Left ventricle myocardium superior (tissue), 1 donor: ENCODE results near the gene PCSK6. TPM values are rescaled to one million over a fixed set of nuclear protein-coding genes. Genes with fewer than 3 reads are reported as not detected.
"Not testable (repeated sequence)": the region's sequence is repeated elsewhere in the genome, so short reads cannot be mapped to it uniquely, and the experiment has no call there.

Source experiments
- ATAC-seq: fragments of 200-7000 bp; cut with Tn5 transposase; one replicate; pipeline ENCODE4 v1.9.1; 2020; ENCODE audit warnings: mild to moderate bottlenecking, moderate library complexity
- DNase-seq: peaks from one replicate; pipeline ENCODE4 v3.0.0-alpha.2; 2020
- intact Hi-C: fragments of 100-400 bp; cut with micrococcal nuclease; formaldehyde crosslinking; loops from one replicate; pipeline ENCODE4 v1.11.0; 2022
- total RNA-seq: library from RNA; stranded (reverse); fragmentation: NEBNext Ultra II Directional; extraction: Animal tissue kit (Norgen Biotek cat#: 25700); gene quantifications from one replicate; pipeline ENCODE4 v1.2.1, GENCODE V29; 2021
- donor health status: DM: no; HTN: yes; CAD: no; lungs with severe emphysema.

The PCSK6 gene
- total RNA-seq, 1 donor from 2014 or later = 31.9 TPM

DNA sequence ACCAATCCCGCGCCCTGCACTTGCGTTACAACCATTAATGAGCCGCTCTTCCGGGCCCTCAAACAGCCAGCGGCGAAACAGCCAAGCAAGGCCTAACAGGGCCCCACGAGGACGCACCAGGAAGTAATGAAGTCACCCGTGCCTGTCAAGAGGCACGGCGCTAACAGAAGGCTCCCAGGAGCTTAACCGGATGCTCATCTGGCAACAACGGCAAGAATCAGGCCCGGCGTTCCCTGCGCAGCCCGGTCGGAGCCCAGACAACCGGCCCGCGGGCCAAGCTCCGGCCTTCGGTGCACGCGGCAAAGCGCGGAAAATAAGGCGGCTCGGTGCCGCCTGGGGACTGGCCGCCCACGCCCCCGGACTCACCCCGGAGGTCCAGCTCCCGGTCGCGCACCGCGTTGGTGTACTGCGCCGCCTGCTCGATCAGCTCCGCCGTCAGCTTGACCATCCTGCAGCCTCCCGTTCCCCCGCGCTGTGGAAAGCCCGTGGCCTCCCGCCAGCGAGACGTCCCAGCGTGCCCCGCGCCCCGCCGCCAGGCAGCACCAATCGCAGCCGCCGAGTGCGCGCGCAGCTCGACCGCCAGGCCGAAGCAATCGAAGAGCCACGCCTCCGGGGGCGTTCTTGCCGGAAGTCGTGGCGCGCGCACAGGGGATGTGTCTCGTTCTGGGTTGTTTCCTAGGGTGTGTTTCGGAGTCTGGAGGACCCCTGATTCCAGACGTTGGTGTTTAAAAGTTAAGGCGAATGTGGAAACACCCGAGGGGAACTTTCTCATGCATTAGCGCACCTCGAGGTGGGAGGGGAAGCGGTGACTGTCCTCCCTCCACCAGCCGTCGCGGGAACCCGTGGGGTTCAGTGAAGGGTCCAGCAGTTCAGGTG is 194.5 kb downstream of the PCSK6 start, which contains the start of gene SNRPA1:
Gene SNRPA1 (minus strand): TSS at position 518 of the 876 bp plus-strand sequence. CDS start 70 bp downstream, at position 448.
- ATAC-seq (peak; percentile 95), DNase-seq (peak; percentile 100)
- intact Hi-C loops = no loop called here

DNA sequence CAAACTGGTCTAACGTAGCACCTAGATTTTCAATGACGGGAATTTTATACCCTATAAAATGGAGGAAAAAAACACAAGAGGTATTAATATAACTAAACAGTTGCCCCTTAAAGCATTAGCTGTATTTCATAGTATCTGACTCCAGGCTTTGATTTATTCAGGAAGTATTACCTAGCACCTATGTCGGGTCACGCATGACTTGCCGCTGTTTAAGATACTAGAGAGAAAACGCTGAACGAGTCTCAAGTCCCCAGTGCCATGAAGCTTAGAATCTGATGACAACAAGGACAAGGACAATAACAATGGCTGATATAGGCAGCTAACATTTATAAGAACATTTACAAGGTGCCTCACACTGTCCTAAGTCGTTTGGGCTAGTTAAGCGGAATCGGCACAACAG is 196.4 kb downstream of the PCSK6 start:
- ATAC-seq (no peak), DNase-seq (no peak)
- intact Hi-C loops = no loop called here

DNA sequence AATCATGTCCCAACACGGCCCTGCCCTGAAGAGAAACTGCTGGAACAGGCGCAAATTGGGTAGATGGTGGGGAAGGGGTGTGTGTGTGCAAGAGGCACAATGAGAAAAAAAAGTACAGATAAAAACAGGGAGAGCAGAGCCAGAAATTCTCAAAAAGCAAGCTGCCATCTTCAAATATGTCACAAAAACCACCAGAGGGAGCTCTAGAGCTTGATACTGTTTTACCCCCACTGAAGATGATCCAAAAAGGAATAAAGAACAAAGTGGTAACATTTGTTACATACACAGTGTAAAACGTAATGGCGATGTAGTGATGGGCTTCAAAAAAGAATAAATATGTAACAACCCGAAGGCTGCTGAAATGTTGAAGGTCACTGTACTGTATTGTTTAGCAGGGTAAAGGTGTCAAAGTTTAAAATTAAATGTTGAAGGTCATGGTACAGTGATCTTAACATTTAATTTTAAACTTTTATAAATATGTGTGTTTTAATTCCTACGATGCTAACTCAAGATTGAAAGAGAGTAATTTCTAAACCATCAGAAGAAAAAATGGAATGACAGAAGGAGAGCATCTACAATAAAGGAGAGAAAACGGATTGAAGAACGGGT is 200.5 kb downstream of the PCSK6 start:
- DNase-seq (no peak), ATAC-seq (peak; percentile 44)
- intact Hi-C loops = no loop called here

DNA sequence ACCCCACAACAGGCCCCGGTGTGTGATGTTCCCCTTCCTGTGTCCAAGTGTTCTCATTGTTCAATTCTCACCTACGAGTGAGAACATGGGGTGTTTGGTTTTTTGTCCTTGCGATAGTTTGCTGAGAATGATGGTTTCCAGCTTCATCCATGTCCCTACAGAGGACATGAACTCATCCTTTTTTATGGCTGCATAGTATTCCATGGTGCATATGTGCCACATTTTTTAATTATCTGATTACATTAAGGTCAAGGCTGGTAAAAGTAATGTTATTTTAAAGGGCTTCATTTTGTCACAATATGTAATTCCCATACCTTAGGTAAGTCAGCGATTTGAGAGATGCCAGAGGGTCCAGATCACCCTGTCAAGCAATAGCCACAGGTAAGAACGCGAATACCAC is 202.2 kb downstream of the PCSK6 start:
- intact Hi-C loops, DNase-seq, ATAC-seq: not testable (repeated sequence)

DNA sequence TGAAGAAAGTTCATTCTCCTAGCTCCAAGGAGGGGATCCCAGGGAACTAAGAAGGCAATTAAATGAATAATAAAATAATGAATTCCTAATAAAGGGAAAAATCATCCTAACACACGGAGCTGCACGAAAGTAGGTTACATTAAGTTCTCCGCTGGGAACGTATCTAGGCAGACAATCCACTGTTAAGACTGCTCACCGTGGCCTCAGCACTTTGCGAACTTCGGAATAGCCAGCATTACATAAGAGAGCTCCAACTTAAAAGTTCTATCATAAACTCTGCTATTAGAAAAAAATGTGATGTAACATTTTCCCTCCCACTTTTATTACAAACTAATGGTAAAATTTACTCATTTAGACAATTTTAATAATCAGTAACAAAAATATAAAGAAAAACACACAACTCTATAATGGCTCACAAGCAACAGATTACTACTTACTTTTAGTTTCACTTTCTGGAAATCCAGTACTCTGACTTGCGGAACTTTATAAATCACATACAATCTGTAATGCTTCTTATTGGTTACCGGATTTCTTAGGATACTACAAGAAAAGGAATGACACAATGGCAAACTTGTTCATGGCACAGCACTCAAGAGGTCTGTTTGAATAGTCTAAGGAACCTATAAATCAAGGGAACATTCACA is 202.9 kb downstream of the PCSK6 start:
- intact Hi-C loops = no loop called here

DNA sequence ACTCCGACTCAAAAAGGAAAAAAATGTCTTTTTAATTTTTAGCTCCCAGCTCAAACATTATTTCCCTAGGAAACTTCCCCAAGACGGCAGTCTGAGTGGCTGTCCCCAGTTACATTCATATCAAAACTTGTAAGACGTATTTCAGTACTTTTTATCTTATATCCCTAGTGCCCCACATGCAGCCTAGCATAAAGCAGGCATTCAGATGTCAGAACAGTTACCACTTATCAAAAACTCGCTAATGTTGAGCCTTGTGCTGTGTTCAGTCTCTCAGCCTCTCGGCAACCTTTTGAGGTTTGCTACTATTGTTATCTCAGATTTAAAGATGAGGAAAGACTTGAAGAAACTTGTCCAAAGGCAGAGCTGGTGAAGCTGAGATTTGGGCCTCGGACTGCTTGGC is 205.6 kb downstream of the PCSK6 start:
- intact Hi-C loops = no loop called here
- no peak for ATAC-seq
- DNase-seq = no peak

More for the DNA sequence above, 202.9 kb downstream of the PCSK6 start:
- ATAC-seq = no peak
- DNase-seq = no peak

DNA sequence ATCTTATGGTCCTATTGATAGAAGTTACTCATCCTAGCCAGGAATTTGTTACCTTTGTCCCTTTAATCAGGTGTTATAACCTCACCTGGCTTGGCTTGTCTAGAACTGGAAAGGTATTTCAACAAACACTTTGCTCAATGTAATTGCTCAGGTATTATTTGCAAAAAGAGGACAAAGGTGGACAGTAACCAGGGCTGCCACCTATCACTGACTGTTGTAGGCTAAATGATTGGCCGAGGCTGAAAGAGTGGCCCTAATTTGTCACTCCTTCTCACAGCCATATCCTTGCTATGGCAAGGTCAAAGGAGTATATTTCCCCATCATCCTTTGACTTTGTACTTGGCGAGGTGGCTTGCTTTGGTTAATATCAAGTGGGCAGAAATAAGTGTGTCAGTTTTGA is 209.5 kb downstream of the PCSK6 start:
- intact Hi-C loops = no loop called here
- ATAC-seq (no peak), DNase-seq (no peak)

DNA sequence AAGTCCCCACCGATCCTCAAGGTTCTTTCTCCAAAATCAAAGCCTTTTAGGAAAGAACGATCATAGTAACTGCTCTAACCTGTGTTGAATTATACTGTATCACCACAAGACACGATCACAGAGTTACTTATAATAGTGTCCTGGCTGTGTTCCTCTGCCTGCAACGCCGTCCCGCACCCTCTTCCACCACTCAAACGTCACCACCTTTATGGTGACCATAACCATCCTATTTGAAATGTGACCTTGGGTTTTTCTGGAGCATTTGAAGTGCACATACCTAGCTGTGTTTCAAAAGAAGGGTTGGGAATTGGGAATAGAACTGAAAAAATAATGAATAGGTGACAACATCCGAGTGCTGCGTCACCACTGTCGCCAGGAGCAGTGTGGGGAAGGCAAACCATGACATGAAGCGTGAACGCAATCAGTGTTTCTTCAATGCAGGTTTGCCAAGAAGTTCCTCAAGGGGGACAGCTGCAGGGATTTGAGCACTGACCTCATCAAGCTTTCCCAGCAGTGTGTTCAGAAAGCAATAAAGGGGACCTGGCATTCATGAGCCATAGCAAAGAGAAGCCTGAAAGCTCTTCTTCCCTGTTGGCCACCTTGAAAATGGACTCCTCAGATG is 211.5 kb downstream of the PCSK6 start:
- DNase-seq = no peak
- ATAC-seq = no peak
- intact Hi-C loops = no loop called here

DNA sequence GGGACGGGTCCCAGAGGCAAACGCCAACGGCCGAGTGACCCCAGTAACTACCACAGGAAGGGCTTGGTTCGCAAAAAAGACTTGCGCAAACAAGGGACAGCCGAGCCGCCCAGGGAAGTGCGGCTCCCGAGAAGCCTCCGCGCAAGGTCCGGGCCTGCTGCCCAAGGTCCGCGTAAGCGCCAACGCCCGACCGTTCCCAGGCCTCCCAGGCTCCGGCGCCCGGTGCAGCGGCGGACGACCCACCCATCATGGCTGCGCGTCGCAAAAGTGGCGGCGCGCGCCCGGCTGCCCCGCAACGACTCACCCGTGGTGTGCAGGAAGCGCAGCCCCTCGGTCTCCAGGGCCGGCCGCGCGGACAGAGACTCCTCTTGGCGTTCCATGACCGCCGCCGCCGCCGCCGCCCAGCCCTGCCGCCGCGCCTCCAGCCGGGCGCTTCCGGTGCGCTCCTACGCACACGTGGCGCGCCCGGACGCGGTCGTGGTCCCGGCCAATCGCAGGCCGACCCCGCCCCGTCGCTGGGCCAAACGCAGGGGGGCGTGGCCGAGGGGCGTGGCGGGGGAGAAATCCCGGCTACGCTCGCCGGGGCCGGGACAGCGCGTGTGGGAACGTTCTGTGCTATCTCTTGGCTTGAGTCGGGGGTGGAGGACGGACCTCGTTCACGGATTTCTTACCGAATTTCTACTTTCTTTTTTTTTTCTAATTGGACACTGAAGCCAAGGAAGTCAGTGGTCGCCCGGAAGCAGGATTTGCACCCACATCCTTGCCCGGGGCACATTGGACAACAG is 212.3 kb downstream of the PCSK6 start, which contains the start of gene SELENOS:
Gene SELENOS (minus strand): TSS at position 448 of the 785 bp plus-strand sequence. CDS start 68 bp downstream, at position 380.
- ATAC-seq (peak; percentile 97), DNase-seq (peak; percentile 97)
- intact Hi-C loops = no loop called here

DNA sequence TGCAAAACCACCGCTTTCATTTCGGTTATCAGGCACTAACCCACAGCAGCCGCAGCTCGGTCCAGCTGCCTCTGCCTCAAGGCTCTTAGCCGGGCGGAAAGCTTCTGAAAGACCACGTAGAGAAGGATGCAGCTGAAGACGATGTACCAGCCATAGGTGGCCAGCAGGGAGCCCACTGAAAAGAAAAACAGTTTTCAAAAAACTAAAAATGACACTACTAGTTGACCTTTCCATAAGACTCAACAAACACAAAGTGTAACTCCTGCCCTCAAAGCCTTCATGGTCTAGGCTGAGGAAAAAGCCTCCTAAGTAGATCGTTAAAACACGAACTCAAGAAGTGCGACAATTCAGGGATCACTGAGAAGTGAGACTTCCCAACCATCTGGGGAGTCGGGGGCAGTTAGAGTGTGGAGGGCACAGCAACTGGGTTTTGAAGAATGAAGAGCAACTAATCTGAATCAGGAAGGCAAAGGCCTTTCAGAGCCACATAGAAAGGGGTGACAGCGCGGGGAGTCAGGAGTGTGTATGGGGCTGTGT is 212.9 kb downstream of the PCSK6 start:
- ATAC-seq (no peak), DNase-seq (no peak)
- intact Hi-C loops = no loop called here

DNA sequence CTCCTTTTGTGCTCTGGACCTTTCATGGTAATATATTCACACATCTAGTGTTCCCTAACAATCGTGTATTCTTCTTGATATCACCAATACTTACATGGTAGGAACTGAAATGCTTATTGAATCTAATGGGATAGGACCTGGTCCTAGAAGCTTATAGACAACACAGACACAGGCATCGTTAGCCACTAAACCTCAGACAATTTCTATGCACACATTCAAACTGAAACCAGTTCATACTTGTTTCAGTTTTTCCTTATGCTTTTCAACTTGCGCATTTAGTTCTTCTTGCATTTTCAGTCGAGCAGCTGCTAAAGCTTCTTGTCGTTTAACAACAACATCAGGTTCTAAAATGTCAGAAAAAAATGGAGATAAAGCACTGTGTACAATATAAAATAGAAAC is 214.5 kb downstream of the PCSK6 start:
- intact Hi-C loops = no loop called here
- ATAC-seq = no peak
- DNase-seq = no peak

DNA sequence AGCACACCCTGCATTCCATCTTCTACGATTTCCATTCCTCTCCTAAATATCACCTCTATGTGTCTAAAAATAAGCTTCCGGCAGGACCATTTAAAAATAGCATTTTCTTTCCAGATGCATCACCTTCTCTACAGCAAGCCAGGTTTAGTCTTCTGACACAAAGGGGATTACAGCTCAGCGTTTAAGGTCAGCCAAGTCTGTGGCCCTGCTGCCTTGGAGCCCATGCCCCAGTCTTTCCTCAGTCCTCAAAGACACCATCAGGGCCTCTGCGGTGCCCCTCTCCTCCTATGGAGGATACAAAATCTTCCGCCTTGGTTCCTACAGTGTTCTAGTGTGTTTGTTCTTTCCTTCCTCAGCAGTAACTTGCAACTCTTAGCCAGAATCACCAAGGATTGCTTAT is 216.0 kb downstream of the PCSK6 start:
- intact Hi-C loops = no loop called here
- ATAC-seq (peak; percentile 29), DNase-seq (no peak)

DNA sequence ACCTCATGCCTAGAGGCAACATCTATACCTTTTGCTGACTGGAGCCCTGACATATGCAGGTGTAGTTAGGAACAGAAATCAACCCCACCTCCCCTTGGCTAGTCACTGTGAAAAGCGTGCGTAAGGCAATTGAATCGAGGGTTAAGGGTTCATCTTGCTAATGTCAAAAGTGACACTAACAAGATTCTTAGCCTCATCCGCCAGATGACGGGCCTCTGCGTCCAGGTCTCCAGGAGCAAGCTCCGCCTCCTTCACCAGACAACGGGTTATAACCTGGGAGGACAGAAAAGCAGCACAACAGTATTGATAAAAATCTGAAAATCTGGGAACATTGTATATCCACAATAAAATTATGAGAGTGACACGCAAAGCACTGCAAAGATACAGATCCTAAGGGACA is 216.9 kb downstream of the PCSK6 start:
- intact Hi-C loops = no loop called here
- ATAC-seq = no peak
- no peak for DNase-seq

DNA sequence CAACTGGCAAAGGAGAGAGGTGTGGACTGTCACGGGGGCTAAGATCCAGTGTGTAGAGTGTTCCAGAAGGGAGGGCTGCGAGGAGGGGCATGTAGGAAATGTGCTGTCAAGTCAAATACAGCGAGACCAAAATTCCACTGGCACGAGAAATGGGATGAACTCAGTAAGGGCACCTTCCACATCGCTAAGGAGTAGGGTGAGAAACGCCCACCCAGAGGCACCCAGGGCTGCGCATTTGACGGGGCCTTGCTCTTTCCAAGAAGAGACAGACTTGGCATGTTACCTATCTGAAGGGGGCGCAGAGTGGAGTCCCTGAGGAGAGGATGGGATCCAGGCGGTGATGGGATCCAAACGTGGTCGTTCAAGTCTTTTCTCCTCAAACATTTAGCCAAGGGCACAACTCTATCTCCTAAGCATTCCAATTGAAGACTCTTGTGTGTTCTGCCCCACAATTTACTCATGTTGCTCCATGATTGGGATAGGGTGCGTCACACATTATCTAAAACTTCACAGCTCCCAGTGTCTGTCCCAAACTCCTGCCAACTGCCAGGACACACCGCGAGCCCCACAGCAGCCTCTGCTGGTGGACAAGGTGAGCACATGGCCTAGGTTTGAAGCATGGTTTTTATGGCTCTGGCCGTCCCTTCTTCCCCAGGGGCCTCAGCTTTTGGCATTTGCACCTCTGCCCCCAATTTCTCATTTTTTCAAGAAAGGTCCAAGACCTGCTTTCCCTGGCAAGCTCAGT is 219.9 kb downstream of the PCSK6 start:
- ATAC-seq (peak; percentile 62), DNase-seq (peak; percentile 66)
- intact Hi-C loops = no loop called here

DNA sequence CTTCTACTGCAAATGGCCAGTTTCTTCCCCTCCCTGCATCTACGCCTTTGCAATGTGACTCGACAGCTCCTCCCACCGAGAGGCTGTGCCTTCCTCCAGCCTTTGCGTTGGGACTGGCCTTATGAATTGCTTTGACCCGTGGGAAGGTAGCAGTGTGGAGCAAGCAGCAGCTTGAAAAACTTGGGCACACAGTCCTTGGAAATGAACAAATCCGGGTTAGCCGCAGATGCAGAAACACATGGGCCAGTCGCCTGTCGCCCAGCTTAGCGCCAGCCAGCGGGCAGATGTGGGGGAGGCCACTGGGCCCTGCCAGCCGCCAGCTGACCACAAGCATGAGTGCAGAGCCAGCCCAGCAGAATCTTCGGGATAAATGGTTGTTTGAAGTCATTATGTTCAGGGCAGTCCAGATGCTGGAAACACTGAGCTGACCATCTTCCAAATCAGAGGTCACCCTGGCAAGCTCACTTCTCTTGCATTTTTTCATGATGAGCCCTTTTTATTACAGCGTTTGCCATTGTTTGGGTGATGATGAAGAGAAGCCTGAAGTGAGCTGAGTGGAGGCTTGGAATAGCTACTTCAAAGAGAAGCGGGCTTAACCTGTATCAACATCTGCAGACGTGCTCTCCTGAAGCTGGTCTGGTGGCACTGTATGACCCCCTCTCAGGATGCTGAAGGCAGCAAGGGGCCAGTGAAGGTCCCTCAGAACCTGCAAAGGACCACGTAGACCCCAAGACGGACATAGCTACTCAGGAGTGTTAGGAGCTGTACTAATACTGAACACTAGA is 222.0 kb downstream of the PCSK6 start:
- ATAC-seq (peak; percentile 58), DNase-seq (peak; percentile 41)
- intact Hi-C loops = no loop called here

DNA sequence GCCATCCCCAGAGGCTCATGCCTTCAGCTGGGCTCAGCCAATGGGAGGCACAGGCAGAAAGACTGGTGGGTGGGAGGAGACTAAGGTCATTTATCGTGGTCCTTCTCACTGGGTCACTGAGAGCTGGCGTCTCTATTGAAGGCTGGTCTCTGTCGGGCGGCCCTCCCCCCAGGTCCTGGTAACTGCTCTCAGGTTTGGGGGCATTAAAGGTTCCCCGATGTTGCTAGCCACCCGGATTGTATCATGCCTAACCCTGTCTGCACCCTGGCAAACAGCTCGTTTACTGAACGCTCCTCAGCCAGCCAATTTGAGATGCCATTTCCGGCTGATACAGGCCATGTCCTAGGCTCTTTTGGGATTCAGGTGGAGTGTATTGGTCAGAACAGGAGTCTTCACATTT is 222.7 kb downstream of the PCSK6 start:
- DNase-seq = no peak
- intact Hi-C loops = no loop called here
- no peak for ATAC-seq

DNA sequence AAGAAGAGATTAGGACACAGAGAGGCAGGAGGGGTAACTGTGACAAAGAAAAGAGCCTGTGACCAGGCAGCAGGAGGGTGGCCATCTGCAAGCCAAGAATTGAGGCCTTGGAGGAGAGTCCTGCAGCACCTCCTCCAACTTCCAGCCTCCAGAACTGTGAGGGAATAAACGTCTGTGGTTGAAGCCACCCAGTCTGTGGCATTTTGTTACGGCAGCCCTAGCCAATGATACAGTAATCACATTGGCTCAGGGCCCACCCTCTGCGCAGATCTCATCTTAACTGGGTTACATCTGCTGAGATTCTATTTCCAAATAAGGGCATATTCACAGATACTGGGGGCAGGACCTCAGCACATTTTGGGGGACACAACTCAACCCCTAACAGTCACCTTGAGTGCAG is 223.5 kb downstream of the PCSK6 start:
- intact Hi-C loops = no loop called here
- DNase-seq = no peak
- ATAC-seq = no peak
